Ureter (tissue), 1 donor: ENCODE results near the gene CD99. TPM values are rescaled to one million over a fixed set of nuclear protein-coding genes. Genes with fewer than 3 reads are reported as not detected.

Experiments
- DNase-seq: peaks from one replicate; pipeline ENCODE4 v3.0.0-alpha.2; 2020; ENCODE audit warnings: low spot score
- total RNA-seq: library from RNA; stranded (reverse); gene quantifications from one replicate; pipeline ENCODE4 v1.2.4, GENCODE V29; 2023
- donor health status: DM: yes; HTN: yes; CAD: no.

CD99 gene
- total RNA-seq, 1 donor from 2014 or later = 167 TPM

GRCh38 chrX:2698604-2699003 is 7.5 kb downstream of the CD99 start:
- no peak for DNase-seq

GRCh38 chrX:2699959-2700358 is 8.9 kb downstream of the CD99 start:
- no peak for DNase-seq

- DNase-seq = no peak
Measured at GRCh38 chrX:2700405-2701320, 9.6 kb downstream of the CD99 start.

- DNase-seq = no peak
Measured at GRCh38 chrX:2701600-2701999, 10.5 kb downstream of the CD99 start.

GRCh38 chrX:2703991-2704369 is 12.9 kb downstream of the CD99 start:
- no peak for DNase-seq

GRCh38 chrX:2705046-2705832 is 14.1 kb downstream of the CD99 start:
- DNase-seq = no peak

- DNase-seq = peak; percentile 67
Measured at GRCh38 chrX:2707334-2707760, 16.3 kb downstream of the CD99 start.

- no peak for DNase-seq
Measured at GRCh38 chrX:2708021-2708420, 16.9 kb downstream of the CD99 start.

- DNase-seq = no peak
Measured at GRCh38 chrX:2708592-2709188, 17.6 kb downstream of the CD99 start.

- no peak for DNase-seq
Measured at GRCh38 chrX:2709556-2709955, 18.5 kb downstream of the CD99 start.

- DNase-seq = no peak
Measured at GRCh38 chrX:2710041-2710840, 19.1 kb downstream of the CD99 start.

- no peak for DNase-seq
Measured at GRCh38 chrX:2711441-2711840, 20.3 kb downstream of the CD99 start.

GRCh38 chrX:2712428-2712827 is 21.3 kb downstream of the CD99 start:
- DNase-seq = no peak

- DNase-seq = no peak
Measured at GRCh38 chrX:2712890-2713840, 22.1 kb downstream of the CD99 start.

- DNase-seq = no peak
Measured at GRCh38 chrX:2714551-2714950, 23.5 kb downstream of the CD99 start.

- no peak for DNase-seq
Measured at GRCh38 chrX:2715066-2715600, 24.0 kb downstream of the CD99 start.

- no peak for DNase-seq
Measured at GRCh38 chrX:2717312-2717711, 26.2 kb downstream of the CD99 start.

GRCh38 chrX:2718821-2719220 is 27.7 kb downstream of the CD99 start:
- no peak for DNase-seq

- DNase-seq = no peak
Measured at GRCh38 chrX:2719774-2720447, 28.8 kb downstream of the CD99 start.
